Measurements from ENCODE around the gene MTG2. TPM values are rescaled to one million over a fixed set of nuclear protein-coding genes. Genes with fewer than 3 reads are reported as not detected.

MTG2 gene
- total RNA-seq, 2 donors from 2014 or later, result 19.1 to 28.9 TPM

DNA sequence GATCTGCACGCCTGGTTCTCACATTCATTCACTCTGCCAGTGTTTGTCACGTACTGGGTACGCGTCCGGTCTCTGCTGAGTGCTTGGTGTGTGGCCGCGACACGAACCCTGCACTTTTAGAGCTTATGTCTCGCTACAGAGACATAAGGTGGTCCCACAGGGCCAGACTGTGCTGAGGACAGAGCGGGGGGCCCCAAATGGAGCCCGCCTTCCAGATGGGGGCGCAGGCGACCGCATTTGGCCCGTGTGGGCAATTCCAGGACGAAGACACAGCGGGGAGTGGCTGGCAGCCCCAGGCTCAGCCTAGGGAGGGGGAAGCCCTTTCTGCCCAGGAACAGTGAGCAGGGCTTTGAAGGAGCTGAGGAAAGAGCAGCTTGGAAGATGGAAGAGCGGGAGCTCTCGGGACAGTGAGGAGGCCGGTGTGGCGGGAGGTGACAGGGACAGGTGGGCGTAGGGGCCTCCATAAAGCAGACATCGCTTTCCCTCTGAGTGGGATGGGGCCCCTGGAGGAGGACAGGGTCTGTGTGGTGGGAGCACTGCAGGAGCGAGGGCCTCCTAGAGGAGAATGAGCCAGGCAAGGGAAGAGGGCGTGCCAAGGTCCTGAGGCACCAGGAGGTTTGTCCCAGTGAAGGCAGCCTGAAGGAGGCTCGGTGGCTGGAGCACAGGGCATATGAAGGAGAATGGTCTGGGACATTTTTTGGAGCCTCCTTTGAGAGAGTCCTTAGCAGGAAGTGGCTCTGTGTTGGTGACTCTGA is 7.8 kb upstream of the MTG2 start:
- DNase-seq, result no peak
- intact Hi-C loops (cut with DNase I), result no loop called here
- ATAC-seq, result no peak

GRCh38 chr20:62175711-62176110 is 7.1 kb upstream of the MTG2 start:
- intact Hi-C loops (cut with DNase I), result no loop called here
- no peak for ATAC-seq
- no peak for DNase-seq

DNA sequence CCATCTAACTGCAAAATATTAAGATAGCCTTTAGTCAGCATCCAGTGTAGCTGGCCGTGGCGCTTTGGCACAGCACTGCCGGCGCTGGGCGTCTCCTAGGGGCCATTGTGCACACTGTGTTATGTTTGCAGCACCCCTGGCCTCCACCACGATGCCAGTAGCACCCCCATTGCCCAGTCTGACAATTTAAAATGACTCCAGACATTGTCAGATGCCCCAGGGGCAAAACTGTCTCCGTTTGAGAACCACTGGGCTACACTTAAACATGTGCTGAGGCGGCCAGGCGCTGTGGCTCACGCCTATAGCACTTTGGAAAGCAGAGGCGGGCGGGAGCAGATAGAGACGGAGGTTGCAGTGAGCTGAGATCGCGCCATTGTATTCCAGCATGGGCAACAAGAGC is 6.0 kb upstream of the MTG2 start:
- ATAC-seq, result no peak
- intact Hi-C loops (cut with DNase I), result no loop called here

GRCh38 chr20:62177307-62177706 is 5.5 kb upstream of the MTG2 start:
- intact Hi-C loops (cut with DNase I), result no loop called here
- no peak for ATAC-seq
- DNase-seq, result no peak

More for the DNA sequence above, 6.0 kb upstream of the MTG2 start:
- no peak for DNase-seq

- intact Hi-C loops (cut with DNase I), result no loop called here
- ATAC-seq, result no peak
- no peak for DNase-seq
Observed at GRCh38 chr20:62178316-62179161, 4.3 kb upstream of the MTG2 start.

DNA sequence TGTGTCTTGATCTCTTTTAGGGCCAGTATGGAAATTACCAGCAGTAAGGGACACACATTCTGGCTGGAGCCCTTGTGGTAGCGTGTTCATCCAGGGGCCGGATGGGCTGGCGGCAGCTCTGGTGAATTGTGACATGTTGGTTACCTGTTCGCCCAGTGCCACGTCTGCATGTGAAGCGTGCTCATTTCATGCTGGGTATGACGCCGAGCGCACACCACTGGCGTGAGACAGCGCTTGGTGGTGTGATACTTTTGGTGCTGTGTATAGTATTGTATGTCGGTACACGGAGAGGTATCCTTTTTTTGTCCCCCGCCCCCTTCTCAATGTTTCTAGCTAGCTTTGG is 3.7 kb upstream of the MTG2 start:
- DNase-seq (no peak), ATAC-seq (no peak)
- intact Hi-C loops (cut with DNase I), result no loop called here

DNA sequence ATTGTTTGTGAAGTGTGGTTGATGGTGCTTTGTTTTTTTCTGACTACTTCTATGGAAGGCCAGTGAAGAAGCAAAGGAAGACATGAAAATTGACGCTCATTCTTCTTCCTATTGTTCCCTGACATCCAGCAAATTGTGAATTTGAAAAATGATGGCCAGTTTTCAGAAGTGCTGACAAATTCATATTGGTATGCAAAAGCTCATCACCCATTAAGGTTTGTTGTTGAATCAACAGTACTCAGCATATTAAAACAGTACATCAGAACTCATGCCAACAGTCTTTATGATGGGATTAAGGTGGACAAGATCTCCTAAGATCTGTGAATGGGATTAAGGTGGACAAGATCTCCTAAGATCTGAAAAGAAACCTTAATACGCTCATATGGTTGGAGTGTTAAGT is 1.0 kb upstream of the MTG2 start:
- intact Hi-C loops (cut with DNase I), result loop anchor here in 1 of 2 donors (10.0 kb wide), 2 partner anchors 53 to 183 kb away; partner anchors contain the start of genes LAMA5 and OSBPL2
- ATAC-seq (no peak), DNase-seq (no peak)

GRCh38 chr20:62183426-62184142 is 756 bp downstream of the MTG2 start:
- intact Hi-C loops (cut with DNase I), result loop anchor here in 1 of 2 donors (10.0 kb wide), 2 partner anchors 51 to 181 kb away; partner anchors contain the start of genes LAMA5 and OSBPL2
- no peak for DNase-seq
- ATAC-seq, result no peak

- no peak for DNase-seq
- ATAC-seq, result no peak
- intact Hi-C loops (cut with DNase I), result loop anchor here in 1 of 2 donors (10.0 kb wide), 2 partner anchors 49 to 179 kb away; partner anchors contain the start of genes LAMA5 and OSBPL2
Observed at GRCh38 chr20:62186096-62186426, 3.2 kb downstream of the MTG2 start.

DNA sequence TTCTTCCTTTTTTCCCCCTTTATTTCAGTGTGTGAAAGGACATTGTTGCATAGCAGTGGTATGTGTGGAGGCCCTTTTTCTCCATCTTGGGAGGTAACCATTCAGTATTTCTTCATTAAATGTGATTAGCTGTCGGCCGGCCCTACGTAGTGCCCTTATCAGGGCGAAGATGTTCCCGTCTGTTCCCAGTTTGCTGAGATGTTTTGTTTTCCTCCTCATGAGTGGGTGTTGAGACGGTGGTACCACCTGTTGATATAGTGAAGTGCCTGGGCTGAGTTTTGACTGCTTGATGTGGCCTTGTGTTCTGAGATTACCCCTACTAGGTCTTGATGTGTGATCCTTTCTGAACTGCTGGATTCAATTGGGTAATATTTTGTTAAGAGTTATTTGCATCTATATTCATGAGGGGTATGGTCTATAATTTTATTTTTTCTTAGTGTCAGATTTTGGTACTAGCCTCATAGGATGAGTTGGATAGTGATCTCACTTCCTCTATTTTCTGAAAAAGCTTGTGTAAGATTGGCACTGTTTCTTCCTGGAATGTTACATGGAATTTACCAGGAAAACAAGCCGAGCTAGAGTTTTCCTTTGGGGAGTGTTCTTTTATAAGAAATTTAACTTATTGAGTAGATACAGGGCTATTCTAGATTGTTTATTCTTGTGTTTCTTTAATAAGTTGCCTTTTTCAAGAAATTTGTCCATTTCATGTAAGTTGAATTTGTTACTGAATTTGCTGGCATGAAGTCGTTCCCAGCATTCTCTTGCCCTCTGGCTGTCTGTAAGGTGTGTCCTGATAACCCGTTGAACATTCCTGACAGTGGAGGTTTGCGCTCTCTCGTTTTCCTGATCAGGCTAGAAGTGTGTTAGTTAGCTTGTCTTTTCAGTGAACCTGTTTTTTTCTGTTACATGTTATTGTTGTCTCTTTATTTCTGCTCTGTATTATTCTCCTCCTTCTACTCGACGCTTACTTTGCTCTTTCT is 4.3 kb downstream of the MTG2 start:
- DNase-seq (no peak), ATAC-seq (no peak)
- intact Hi-C loops (cut with DNase I), result loop anchor here in 1 of 2 donors (10.0 kb wide), 2 partner anchors 48 to 178 kb away; partner anchors contain the start of genes LAMA5 and OSBPL2

DNA sequence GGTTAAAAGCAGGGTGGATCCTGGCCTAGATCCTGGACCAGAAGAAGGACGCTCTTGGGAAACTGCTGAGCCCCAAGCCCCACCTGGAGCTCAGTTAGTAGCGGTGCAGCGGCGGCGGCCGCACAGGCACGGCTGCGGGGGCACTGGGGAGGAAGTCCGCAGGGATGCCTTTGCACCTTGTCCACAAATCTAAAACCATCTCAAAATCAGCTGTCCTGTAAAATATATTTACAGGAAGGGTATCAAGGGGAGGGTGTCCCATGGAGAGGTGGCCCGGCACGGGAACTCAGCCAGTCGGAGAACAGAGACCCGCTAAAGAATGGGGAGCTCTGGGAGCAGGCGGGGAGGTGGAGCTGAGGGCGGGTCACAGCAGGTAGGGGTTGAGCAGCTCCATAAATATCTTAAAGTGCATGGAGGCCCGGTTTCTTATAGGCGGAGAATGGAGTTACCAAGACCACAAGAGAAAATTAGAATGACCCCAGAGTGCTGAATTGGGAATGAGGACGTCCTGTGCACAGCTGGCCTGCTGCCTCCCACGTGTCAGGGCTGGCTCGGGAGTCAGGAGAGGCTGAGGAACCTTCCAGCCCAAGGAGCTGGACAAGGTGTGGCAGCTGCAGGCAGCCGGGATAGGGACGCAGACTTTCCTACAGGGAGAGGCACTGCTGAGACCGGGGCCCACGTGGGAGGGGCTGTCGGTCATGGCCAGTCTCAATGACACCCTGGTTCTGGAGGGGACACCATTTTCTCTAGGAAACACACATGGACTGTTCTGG is 8.0 kb downstream of the MTG2 start:
- no peak for ATAC-seq
- intact Hi-C loops (cut with DNase I), result no loop called here
- DNase-seq, result no peak

- intact Hi-C loops (cut with DNase I), result no loop called here
- DNase-seq (no peak), ATAC-seq (peak in 1 of 2 donors; percentile 11)
Observed at GRCh38 chr20:62191781-62192559, 9.1 kb downstream of the MTG2 start.

- DNase-seq (no peak), ATAC-seq (no peak)
- intact Hi-C loops (cut with DNase I), result no loop called here
Observed at GRCh38 chr20:62192635-62193034, 9.8 kb downstream of the MTG2 start.

DNA sequence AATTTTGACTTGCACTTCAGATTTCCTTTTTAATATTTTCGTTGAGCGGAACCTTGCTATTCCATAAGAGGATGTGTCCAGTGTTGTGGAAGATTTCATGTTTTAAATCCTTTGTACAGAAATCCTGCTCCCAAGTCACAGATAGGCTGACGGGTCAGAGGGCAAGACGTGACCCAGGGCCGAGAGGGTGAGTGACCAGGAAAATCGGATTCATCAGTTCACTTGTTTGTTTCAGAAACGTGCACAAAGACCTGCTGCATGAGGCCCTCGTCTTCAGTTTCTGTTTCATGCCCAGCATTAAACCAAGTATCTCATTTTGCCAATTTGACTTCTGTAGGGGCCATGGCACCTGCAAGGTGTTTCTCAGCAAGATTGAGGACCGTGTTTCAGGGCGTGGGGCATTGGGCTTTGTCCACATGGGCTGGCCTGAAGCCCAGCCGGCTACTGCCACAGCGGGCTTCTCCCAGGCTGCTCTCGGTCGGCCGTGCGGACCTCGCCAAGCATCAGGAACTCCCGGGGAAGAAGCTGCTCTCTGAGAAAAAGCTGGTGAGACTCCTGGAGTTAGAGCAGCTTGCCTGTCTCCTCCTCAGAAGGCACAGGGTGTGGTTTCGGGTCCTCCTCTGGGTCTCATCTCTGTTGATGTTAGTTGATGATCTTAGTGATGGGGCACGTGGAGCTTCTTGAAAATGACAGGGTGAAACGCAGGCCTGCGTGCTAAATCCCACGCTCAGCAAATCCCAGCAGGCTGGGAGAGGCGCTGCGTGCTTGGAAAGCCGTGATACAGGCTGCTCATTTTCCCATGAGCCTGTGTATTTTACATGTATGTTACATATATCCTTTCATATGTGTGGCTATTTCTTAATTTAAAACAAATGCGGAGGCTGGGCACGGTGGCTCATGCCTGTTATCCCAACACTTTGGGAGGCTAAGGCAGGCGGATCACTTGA is 10.5 kb downstream of the MTG2 start:
- no peak for DNase-seq
- intact Hi-C loops (cut with DNase I), result no loop called here
- no peak for ATAC-seq

DNA sequence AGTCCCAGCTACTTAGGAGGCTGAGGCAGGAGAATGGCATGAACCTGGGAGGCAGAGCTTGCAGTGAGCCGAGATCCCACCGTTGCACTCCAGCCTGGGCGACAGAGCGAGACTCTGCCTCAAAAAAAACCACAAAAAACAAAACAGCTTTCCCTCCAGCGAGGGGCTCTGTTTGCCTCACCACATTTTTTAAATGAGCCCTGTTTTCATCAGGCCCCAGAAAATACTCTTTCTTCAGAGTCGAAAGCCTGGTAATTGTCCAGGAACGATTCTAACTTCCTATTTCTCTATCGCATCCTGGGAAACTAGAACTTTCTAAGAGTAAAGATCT is 12.2 kb downstream of the MTG2 start:
- ATAC-seq (no peak), DNase-seq (no peak)
- intact Hi-C loops (cut with DNase I), result no loop called here

- intact Hi-C loops (cut with DNase I), result no loop called here
- no peak for ATAC-seq
- peak; percentile 13 for DNase-seq
Observed at GRCh38 chr20:62195736-62196135, 12.9 kb downstream of the MTG2 start.
